Loucy (cell line): Measurements from ENCODE around the gene ACTR2.
"Not testable (repeated sequence)": the region's sequence is repeated elsewhere in the genome, so short reads cannot be mapped to it uniquely, and the experiment has no call there.

Source experiments
- H2AFZ ChIP-seq: fragments of 200-600 bp; sonication (generic); 2 replicates; pipeline ENCODE4 v1.6.0; 2016; ENCODE audit warnings: antibody characterized with exemption, mild to moderate bottlenecking, low read length, moderate library complexity
- H3F3A ChIP-seq: fragments of 200-600 bp; 2 replicates; pipeline ENCODE4 v1.6.0; 2016; ENCODE audit warnings: antibody characterized with exemption, low read depth, mild to moderate bottlenecking
- H3K27me3 ChIP-seq: fragments of 200-600 bp; sonication (generic); 2 replicates; pipeline ENCODE4 v1.6.1; 2014; ENCODE audit warnings: low read length, mild to moderate bottlenecking; ENCODE audit not compliant: insufficient read depth, poor library complexity, severe bottlenecking
- H3K36me3 ChIP-seq: fragments of 200-600 bp; sonication (generic); 2 replicates; pipeline ENCODE4 v1.6.1; 2016; ENCODE audit warnings: low read length; ENCODE audit not compliant: insufficient read depth
- H3K4me1 ChIP-seq: fragments of 200-600 bp; sonication (generic); 2 replicates; pipeline ENCODE4 v1.5.1; 2014; ENCODE audit warnings: low read length, mild to moderate bottlenecking; ENCODE audit not compliant: insufficient read depth, poor library complexity, severe bottlenecking
- H3K4me2 ChIP-seq: fragments of 200-600 bp; sonication (generic); 2 replicates; pipeline ENCODE4 v1.6.0; 2014; ENCODE audit warnings: antibody characterized with exemption, low read length, low read depth, mild to moderate bottlenecking; ENCODE audit not compliant: poor library complexity, severe bottlenecking
- H3K4me3 ChIP-seq: fragments of 200-600 bp; sonication (generic); 2 replicates; pipeline ENCODE4 v1.5.1; 2014; ENCODE audit warnings: low read length, mild to moderate bottlenecking, mixed read lengths; ENCODE audit not compliant: poor library complexity, severe bottlenecking
- H3K79me2 ChIP-seq: fragments of 200-600 bp; sonication (generic); 2 replicates; pipeline ENCODE4 v1.6.1; 2014; ENCODE audit warnings: low read length; ENCODE audit not compliant: insufficient read depth
- H3K9ac ChIP-seq: fragments of 200-600 bp; sonication (generic); 2 replicates; pipeline ENCODE4 v1.6.0; 2014; ENCODE audit warnings: mild to moderate bottlenecking, low read depth, low read length, moderate library complexity; ENCODE audit not compliant: poor library complexity, severe bottlenecking
- H3K9me2 ChIP-seq: fragments of 200-600 bp; sonication (generic); replicated peaks from 2 replicates; pipeline ENCODE4 v1.6.1; 2016; ENCODE audit warnings: low read depth, low read length, mixed read lengths
- H3K9me3 ChIP-seq: fragments of 200-600 bp; sonication (generic); 2 replicates; pipeline ENCODE4 v1.6.1; 2014; ENCODE audit warnings: mild to moderate bottlenecking, antibody characterized with exemption, low read length, low read depth; ENCODE audit not compliant: insufficient read depth
- H4K20me1 ChIP-seq: fragments of 200-600 bp; sonication (generic); 2 replicates; pipeline ENCODE4 v1.6.0; 2014; ENCODE audit warnings: antibody characterized with exemption, low read length, mild to moderate bottlenecking; ENCODE audit not compliant: insufficient read depth, poor library complexity, severe bottlenecking
- CTCF ChIP-seq: fragments of 200-600 bp; sonication (generic); conservative IDR thresholded peaks from 2 replicates; pipeline ENCODE4 v1.5.1; 2014; ENCODE audit warnings: mild to moderate bottlenecking, antibody characterized with exemption, low read length
- EZH2phosphoT487 ChIP-seq: fragments of 200-600 bp; IDR thresholded peaks from 2 replicates; pipeline ENCODE4 v1.6.1; 2018; ENCODE audit warnings: antibody characterized with exemption, mild to moderate bottlenecking, moderate library complexity, borderline replicate concordance

The ACTR2 gene

GRCh38 chr2:65232636-65233035 lies 5.0 kb downstream of the ACTR2 start:
- H3K9me2 ChIP-seq: no peaks in the 10 kb centered on the region
- H4K20me1 ChIP-seq: peaks cover 98% of the 10 kb centered on the region
- peak overlapping the region; percentile 94 for H3K4me3 ChIP-seq
- TF ChIP-seq CTCF (no peak), EZH2phosphoT487 (no peak)
- H3K27me3 ChIP-seq: peaks cover 4% of the 10 kb centered on the region
- H3K9me3 ChIP-seq: no peaks in the 10 kb centered on the region
- H3K36me3 ChIP-seq: no peaks in the 10 kb centered on the region
- peaks cover 5% of the 10 kb centered on the region; the same call in 1 of the 2 replicates for H3F3A ChIP-seq
- H2AFZ ChIP-seq: no peak overlapping the region
- H3K4me2 ChIP-seq: peak overlapping the region; percentile 76
- peaks cover 100% of the 10 kb centered on the region for H3K79me2 ChIP-seq
- H3K9ac ChIP-seq: peak overlapping the region; percentile 15
- H3K4me1 ChIP-seq: peaks cover 55% of the 10 kb centered on the region

- peaks cover 76% of the 10 kb centered on the region for H3K79me2 ChIP-seq
- TF ChIP-seq CTCF: no peak
- no peak for TF ChIP-seq EZH2phosphoT487
- no peaks in the 10 kb centered on the region for H3F3A ChIP-seq
- H3K27me3 ChIP-seq: no peaks in the 10 kb centered on the region
- H2AFZ ChIP-seq: no peak overlapping the region
- no peak overlapping the region for H3K4me2 ChIP-seq
- H3K36me3 ChIP-seq: peaks cover 53% of the 10 kb centered on the region
- H4K20me1 ChIP-seq: peaks cover 80% of the 10 kb centered on the region
- no peaks in the 10 kb centered on the region for H3K9me3 ChIP-seq
- H3K9ac ChIP-seq: no peak overlapping the region
- H3K4me3 ChIP-seq: no peak overlapping the region
- H3K4me1 ChIP-seq: peaks cover 12% of the 10 kb centered on the region
- H3K9me2 ChIP-seq: no peaks in the 10 kb centered on the region
Measured at GRCh38 chr2:65240657-65241056, 13.0 kb downstream of the ACTR2 start.

DNA sequence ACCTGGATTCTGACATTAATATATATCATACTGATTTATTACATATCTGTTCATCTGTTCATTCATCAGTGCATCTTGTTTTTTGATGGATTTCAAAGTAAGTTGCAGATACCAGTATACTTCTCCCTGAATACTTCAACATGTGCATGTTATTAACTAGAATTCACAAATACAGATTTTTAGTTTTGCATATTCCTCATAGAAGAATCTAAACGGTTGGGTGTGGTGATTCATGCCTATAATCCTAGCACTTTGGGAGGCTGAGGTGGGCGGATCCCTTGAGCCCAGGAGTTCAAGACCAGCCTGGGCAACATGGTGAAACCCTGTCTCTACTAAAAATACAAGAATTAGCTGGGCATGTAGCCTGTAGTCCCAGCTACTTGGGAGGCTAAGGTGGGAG lies 16.8 kb downstream of the ACTR2 start:
- H3K4me1 ChIP-seq, H3K9me3 ChIP-seq, H3K4me3 ChIP-seq, H3K27me3 ChIP-seq, H3K9me2 ChIP-seq, H2AFZ ChIP-seq, H3F3A ChIP-seq, H3K9ac ChIP-seq, H3K4me2 ChIP-seq: not testable (repeated sequence)
- Histone ChIP-seq H4K20me1 (peaks cover 60% of the 10 kb centered on the region), H3K79me2 (peaks cover 56% of the 10 kb centered on the region), H3K36me3 (peaks cover 73% of the 10 kb centered on the region)

GRCh38 chr2:65252640-65253039 lies 25.0 kb downstream of the ACTR2 start:
- no peaks in the 10 kb centered on the region for H3K4me1 ChIP-seq
- no peaks in the 10 kb centered on the region for H3K9me2 ChIP-seq
- no peaks in the 10 kb centered on the region for H3K9me3 ChIP-seq
- TF ChIP-seq EZH2phosphoT487 (no peak), CTCF (no peak)
- H3F3A ChIP-seq: no peaks in the 10 kb centered on the region
- H3K4me2 ChIP-seq: no peak overlapping the region
- H3K79me2 ChIP-seq: peaks cover 11% of the 10 kb centered on the region; the same call in 1 of the 2 replicates
- H3K9ac ChIP-seq: no peak overlapping the region
- H3K36me3 ChIP-seq: peaks cover 58% of the 10 kb centered on the region
- H2AFZ ChIP-seq: no peak overlapping the region
- no peaks in the 10 kb centered on the region for H3K27me3 ChIP-seq
- peaks cover 7% of the 10 kb centered on the region for H4K20me1 ChIP-seq
- H3K4me3 ChIP-seq: no peak overlapping the region
